Activated CD4-positive, alpha-beta T cell treated with anti-CD3 and anti-CD28 coated beads, Interleukin-2, amount 10 ng/mL, durations not matched to agents 7 days and 5 days (primary cell): Measurements from ENCODE around the gene CHRM4. TPM values are rescaled to one million over a fixed set of nuclear protein-coding genes. Genes with fewer than 3 reads are reported as not detected.

Experiments
- CTCF ChIA-PET: fragments of 350-600 bp; sonication (Branson Sonifier 250); formaldehyde crosslinking; loops from one replicate; lab custom pipeline; 2021; ENCODE audit warnings: antibody characterized with exemption; lab: Charles Lee
- POLR2A ChIA-PET: fragments of 350-600 bp; sonication (Branson Sonifier 250); formaldehyde crosslinking; loops from one replicate; lab custom pipeline; 2021; ENCODE audit warnings: antibody characterized with exemption; lab: Charles Lee
- DNase-seq: peaks from one replicate; pipeline ENCODE4 v3.0.0-alpha.2; 2020
- H3K27ac Mint-ChIP-seq: one replicate; pipeline ENCODE4 v1.8.0; 2021; ENCODE audit warnings: mild to moderate bottlenecking, moderate library complexity, mixed read lengths
- H3K27me3 Mint-ChIP-seq: one replicate; pipeline ENCODE4 v1.8.0; 2021; ENCODE audit warnings: mixed read lengths
- H3K36me3 Mint-ChIP-seq: one replicate; pipeline ENCODE4 v1.8.0; 2021; ENCODE audit warnings: low read depth, mixed read lengths
- H3K4me1 Mint-ChIP-seq: one replicate; pipeline ENCODE4 v1.8.0; 2021; ENCODE audit warnings: mixed read lengths
- H3K4me3 Mint-ChIP-seq: one replicate; pipeline ENCODE4 v1.8.0; 2021; ENCODE audit warnings: mild to moderate bottlenecking, moderate library complexity, mixed read lengths
- H3K9me3 Mint-ChIP-seq: one replicate; pipeline ENCODE4 v1.8.0; 2021; ENCODE audit warnings: mixed read lengths
- total RNA-seq, 2 experiments: library from RNA; stranded (reverse); gene quantifications; one replicate each; pipeline ENCODE4 v1.2.3, GENCODE V29; 2021

CHRM4 gene
- under 1 TPM; 0.12 to 0.31 TPM for total RNA-seq

DNA sequence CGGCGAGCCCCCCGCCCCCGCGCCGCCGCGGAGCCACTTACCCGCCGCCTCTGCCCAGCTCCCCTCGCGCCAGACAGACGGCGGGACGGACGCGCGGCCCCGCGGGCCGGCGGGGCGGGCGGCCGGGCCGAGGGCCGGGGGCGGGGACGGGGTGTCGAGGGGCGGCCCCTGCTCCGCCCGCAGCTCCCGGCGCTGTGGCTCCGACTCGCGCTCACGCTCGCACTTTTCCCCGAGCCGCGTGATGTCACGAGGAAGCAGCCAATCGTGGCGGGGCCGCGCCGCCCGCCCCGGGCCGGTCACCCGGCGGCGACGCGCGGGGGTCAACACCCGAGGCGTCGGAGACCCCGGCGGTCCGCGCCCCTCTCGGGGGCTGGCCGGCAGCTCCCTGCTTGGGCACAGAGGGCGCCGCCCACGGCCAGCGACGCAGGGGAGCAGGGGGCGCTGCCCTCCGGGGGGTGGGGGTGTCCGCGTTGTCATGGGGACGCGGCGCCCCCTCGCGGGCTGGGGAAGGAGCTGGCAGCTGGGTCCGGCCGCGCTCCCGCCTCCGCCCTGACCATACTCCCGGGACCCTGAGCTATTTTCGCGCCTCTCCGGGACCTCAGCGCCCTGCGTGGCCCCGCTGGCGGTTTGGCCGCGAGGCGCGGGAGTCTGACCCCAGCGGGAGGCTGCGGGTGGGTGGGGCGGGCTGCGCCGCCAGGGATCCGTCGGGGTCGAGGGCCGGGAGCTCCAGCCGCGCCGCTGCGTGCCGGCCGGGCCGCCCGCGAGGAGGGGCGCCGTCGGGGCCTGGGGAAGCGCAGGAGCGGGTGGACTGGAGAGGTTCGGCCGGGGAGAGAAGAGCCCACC is at the start of gene CHRM4:
Gene CHRM4 (minus strand): TSS at position 199 of the 843 bp plus-strand sequence. CDS start 5,219 bp downstream, outside the sequence.
- H3K4me3 Mint-ChIP-seq: peak within 1 kb of the TSS; percentile 59
- H3K36me3 Mint-ChIP-seq: peaks cover 4% of the 10 kb centered on the region
- H3K4me1 Mint-ChIP-seq: peaks cover 25% of the 10 kb centered on the region
- H3K27me3 Mint-ChIP-seq: peaks cover 53% of the 10 kb centered on the region
- CTCF ChIA-PET: interaction anchor here (0.7 to 2.0 kb wide), 12 partner anchors 8 to 194 kb away, joined by 3 to 10 read pairs (median 4); no protein-coding TSS in a partner anchor
- H3K27ac Mint-ChIP-seq: no peak within 1 kb of the TSS
- no peak for DNase-seq
- POLR2A ChIA-PET: interaction anchor here (0.5 kb wide), 1 partner anchor 250 kb away, joined by 6 read pairs; no protein-coding TSS in a partner anchor
- H3K9me3 Mint-ChIP-seq: no peaks in the 10 kb centered on the region

DNA sequence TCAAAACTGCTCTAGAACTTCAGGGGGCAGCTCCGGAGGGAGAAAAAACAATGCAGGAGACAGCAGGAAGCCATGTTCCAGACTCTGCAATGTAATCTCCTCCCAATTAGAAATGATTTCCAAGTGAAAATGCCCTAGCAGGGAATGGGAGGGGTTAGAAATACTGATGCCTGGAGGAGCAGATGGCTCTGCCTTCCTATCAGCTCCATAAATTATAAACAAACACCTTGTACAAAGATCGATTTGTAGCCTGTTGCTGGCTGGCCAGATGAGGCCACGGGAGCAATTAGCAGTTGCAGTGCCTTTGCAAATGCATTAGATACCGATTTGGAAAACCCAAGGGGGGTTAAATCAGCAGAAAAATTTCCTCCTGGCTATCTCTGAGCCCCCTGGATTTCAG is 46.6 kb upstream of the CHRM4 start:
- Mint-ChIP-seq H3K36me3 (peaks cover 24% of the 10 kb centered on the region), H3K27ac (no peak overlapping the region), H3K9me3 (no peaks in the 10 kb centered on the region), H3K4me1 (no peaks in the 10 kb centered on the region), H3K27me3 (no peaks in the 10 kb centered on the region), H3K4me3 (no peak overlapping the region)
- ChIA-PET CTCF (interaction anchor here (0.9 kb wide), 1 partner anchor 14 kb away, joined by 3 read pairs; no protein-coding TSS in a partner anchor), POLR2A (no interaction called here)
- DNase-seq: no peak

DNA sequence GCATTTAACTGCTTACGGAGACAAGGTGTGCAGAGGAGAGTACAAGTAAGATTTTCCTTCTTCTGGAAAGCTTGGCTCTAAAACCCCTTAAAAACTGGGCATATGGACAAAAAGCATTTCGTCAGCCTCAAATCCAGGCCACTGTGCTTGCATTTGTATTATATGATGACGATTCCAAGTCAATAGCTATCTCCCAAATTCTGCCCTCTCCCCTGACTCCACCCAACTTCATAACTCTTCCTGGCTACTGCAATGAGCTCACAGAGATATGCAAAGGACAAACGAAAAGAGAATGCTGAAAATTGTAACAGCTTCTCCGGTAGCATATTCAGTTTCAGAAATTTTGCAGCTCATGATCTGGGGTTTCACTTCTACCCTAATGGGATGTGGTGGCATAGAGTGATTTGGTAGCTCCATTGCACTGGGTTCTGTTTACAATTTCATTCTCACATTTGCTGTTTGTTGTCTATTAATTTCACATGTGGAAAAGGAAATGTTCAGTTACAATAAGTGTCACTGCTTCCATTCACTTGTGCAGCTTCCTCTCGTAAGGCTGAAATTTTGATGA is 45.6 kb upstream of the CHRM4 start:
- Mint-ChIP-seq H3K27ac (no peak overlapping the region), H3K27me3 (no peaks in the 10 kb centered on the region), H3K4me3 (no peak overlapping the region), H3K4me1 (no peaks in the 10 kb centered on the region), H3K9me3 (no peaks in the 10 kb centered on the region), H3K36me3 (peaks cover 16% of the 10 kb centered on the region)
- ChIA-PET CTCF (interaction anchor here (0.9 kb wide), 1 partner anchor 14 kb away, joined by 4 read pairs; no protein-coding TSS in a partner anchor), POLR2A (no interaction called here)
- DNase-seq: no peak

DNA sequence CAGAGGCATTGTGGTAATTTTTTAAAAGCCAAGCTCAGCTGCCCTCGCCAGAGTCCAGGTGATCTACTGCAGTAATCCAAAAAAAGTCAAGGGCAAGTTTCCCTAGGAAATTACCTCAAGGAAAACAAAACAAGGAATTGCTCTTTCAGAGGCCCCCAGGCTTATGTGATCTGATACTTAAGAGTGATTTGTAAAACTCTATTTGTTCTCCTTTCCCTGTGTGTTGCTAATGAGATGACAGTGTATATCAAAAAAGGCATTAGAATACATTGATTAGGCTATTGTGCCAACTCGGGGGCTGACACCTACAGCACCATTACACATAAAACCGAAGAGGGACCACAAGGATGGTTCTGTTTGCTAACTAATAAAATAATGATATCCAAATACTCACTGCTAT is 44.5 kb upstream of the CHRM4 start:
- Mint-ChIP-seq H3K36me3 (peaks cover 15% of the 10 kb centered on the region), H3K9me3 (no peaks in the 10 kb centered on the region), H3K4me1 (no peaks in the 10 kb centered on the region), H3K4me3 (no peak overlapping the region), H3K27me3 (no peaks in the 10 kb centered on the region), H3K27ac (no peak overlapping the region)
- ChIA-PET POLR2A (no interaction called here), CTCF (interaction anchor here (2.4 kb wide), 1 partner anchor 54 kb away, joined by 6 read pairs; no protein-coding TSS in a partner anchor)
- no peak for DNase-seq

DNA sequence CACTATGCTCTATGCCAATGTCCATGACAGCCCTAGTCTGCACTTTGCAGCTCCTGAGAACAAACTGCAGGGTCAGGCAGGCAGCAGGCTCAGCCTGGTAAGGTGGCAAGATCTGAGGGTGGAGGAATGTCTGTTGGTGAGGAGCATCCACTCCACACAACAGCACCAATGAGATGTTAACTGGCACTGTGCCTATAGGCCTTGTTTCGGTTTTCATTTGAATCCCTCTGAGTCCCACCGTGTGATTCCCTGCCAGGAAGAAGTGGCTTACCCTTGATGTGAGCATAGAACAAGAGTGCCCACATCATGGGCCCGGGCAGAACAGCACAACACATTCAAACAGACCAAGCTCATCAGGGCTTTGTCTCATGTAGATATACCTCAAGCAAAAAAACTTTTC is 44.1 kb upstream of the CHRM4 start:
- ChIA-PET CTCF (interaction anchor here (2.4 kb wide), 1 partner anchor 55 kb away, joined by 6 read pairs; no protein-coding TSS in a partner anchor), POLR2A (no interaction called here)

DNA sequence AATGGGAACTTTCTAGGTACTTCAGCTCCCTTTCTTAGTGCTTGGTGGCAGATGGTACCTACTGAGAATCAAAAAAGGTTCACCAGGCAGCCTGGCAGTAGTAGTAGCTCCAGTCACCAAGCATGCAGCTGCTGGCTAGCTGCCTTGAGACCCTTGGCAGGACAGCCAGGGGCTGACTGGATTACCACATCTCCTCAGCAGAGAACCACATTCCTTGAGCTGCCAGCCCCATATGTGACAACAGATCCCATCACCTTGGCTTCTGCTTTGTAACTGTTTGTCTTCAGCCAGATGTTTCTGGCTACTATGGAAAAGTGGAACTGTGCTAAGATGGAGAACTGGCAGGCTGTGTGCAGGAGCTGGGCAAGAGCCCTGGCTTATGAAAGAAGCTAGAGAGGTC is 39.6 kb upstream of the CHRM4 start:
- CTCF ChIA-PET: interaction anchor here (0.5 to 1.3 kb wide), 5 partner anchors 12 to 117 kb away, joined by 3 to 5 read pairs (median 3); no protein-coding TSS in a partner anchor
- DNase-seq: no peak
- no peaks in the 10 kb centered on the region for H3K27me3 Mint-ChIP-seq
- H3K4me3 Mint-ChIP-seq: no peak overlapping the region
- H3K36me3 Mint-ChIP-seq: peaks cover 26% of the 10 kb centered on the region
- no peak overlapping the region for H3K27ac Mint-ChIP-seq
- H3K9me3 Mint-ChIP-seq: no peaks in the 10 kb centered on the region
- POLR2A ChIA-PET: no interaction called here
- peaks cover 1% of the 10 kb centered on the region for H3K4me1 Mint-ChIP-seq

More for the DNA sequence above, 44.1 kb upstream of the CHRM4 start:
- no peak for DNase-seq
- no peaks in the 10 kb centered on the region for H3K27me3 Mint-ChIP-seq
- peaks cover 16% of the 10 kb centered on the region for H3K36me3 Mint-ChIP-seq
- H3K9me3 Mint-ChIP-seq: no peaks in the 10 kb centered on the region
- H3K4me3 Mint-ChIP-seq: no peak overlapping the region
- H3K4me1 Mint-ChIP-seq: no peaks in the 10 kb centered on the region
- H3K27ac Mint-ChIP-seq: peak overlapping the region; percentile 31

DNA sequence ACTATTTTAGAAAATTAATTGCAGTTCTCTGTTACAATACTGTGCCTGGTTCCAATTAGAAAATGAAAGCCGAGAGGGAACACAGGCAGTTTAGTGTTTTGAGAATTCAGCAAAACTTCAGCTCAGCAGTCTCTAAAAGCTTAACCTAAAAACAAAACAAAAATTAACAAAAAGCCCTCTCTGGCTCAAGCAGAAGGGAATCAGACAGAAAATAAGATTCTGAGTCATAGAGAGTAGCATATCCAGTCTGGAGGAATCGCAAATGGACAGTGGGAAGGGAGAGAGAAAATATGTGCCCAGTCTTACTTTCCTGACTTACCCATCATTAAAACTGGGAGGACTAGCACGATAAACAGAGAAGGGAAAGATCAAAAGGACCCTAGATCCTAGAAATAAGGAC is 38.1 kb upstream of the CHRM4 start:
- Mint-ChIP-seq H3K27me3 (no peaks in the 10 kb centered on the region), H3K36me3 (peaks cover 23% of the 10 kb centered on the region), H3K4me1 (peaks cover 1% of the 10 kb centered on the region), H3K27ac (no peak overlapping the region), H3K4me3 (no peak overlapping the region), H3K9me3 (no peaks in the 10 kb centered on the region)
- POLR2A ChIA-PET: no interaction called here
- CTCF ChIA-PET: interaction anchor here (0.9 kb wide), 1 partner anchor 19 kb away, joined by 3 read pairs; no protein-coding TSS in a partner anchor
- no peak for DNase-seq

DNA sequence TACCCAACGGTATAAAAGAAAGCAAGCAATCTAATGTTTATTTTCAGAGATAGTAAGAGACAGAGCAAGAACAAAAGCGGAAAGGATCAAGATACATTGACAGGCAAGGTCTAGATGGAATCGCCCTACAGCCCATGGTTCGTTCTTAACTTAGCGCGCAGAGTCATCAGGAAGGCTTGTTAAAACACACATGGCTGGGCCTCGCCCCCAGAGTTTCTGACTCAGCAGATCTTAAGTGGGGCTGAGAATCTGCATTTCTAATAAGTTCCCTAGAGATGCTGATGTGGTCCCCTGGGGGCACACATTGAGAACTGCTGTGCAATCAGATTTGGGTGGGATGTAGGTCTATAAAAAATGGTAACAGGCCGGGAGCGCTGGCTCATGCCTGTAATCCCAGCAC is 35.8 kb upstream of the CHRM4 start:
- no peak overlapping the region for H3K27ac Mint-ChIP-seq
- H3K4me1 Mint-ChIP-seq: peaks cover 1% of the 10 kb centered on the region
- CTCF ChIA-PET: no interaction called here
- POLR2A ChIA-PET: interaction anchor here (0.6 kb wide), 1 partner anchor 1190 kb away, joined by 3 read pairs; no protein-coding TSS in a partner anchor
- no peak overlapping the region for H3K4me3 Mint-ChIP-seq
- H3K9me3 Mint-ChIP-seq: no peaks in the 10 kb centered on the region
- no peaks in the 10 kb centered on the region for H3K27me3 Mint-ChIP-seq
- H3K36me3 Mint-ChIP-seq: peaks cover 20% of the 10 kb centered on the region
- no peak for DNase-seq

DNA sequence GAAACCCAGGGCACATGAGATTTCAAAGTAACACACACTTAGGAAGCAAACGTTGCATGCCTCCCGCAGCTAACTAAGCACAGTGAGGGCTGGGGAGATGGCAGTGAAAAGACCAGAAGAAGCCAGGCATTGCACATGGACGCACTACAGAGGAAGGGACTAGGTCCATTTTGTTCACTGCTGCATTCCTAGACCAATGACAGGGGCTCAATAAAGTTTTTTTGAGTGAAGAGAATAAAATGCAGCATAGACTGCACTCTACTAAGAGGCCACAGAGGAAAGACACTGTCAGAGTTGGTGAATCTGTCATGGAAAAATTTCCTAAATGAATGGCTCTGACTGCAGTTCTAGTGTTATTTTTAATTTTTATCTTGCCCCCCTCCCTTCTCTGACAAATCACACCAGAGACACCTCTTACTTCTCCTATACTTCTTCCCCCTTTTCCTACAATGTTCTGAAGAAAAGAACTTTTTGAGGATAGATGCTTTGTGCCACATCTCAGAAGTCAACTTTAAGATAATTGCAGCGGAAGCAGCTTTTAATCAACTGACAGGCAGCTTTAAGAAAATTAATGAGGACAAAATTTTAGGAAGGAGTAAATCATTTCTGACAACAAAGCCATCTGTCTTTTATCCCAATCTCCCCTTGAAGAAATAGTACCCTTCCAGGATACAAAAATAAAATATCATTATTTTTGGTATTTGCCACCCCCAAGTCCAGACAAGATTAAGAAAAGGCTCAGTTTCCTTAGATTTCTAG is 34.8 kb upstream of the CHRM4 start:
- H3K9me3 Mint-ChIP-seq: no peaks in the 10 kb centered on the region
- peaks cover 18% of the 10 kb centered on the region for H3K36me3 Mint-ChIP-seq
- H3K27me3 Mint-ChIP-seq: no peaks in the 10 kb centered on the region
- no peak overlapping the region for H3K4me3 Mint-ChIP-seq
- DNase-seq: no peak
- no peak overlapping the region for H3K27ac Mint-ChIP-seq
- CTCF ChIA-PET: no interaction called here
- H3K4me1 Mint-ChIP-seq: peaks cover 1% of the 10 kb centered on the region
- POLR2A ChIA-PET: no interaction called here

DNA sequence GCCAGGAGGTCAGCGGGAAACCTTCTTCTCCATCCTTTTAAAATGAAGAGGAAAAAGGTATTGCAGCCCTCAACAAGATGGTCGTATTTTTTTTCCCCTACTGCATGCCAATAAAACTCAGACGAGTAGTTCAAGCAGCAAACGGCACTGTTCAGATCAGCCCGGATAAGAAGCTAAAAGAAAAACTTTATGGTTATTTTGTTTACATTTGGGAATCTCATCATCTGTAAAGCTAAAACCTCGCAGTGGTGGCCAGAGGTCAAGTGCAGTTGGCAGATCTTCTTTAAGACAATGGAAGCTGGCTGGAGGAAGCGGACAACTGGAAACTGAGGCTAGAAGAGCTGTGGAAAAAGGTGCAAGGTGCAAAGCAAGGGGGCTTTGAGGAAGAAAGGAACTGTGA is 31.0 kb upstream of the CHRM4 start:
- DNase-seq: no peak
- Mint-ChIP-seq H3K4me1 (no peaks in the 10 kb centered on the region), H3K9me3 (no peaks in the 10 kb centered on the region), H3K4me3 (no peak overlapping the region), H3K27me3 (no peaks in the 10 kb centered on the region), H3K27ac (no peak overlapping the region), H3K36me3 (peaks cover 17% of the 10 kb centered on the region)
- CTCF ChIA-PET: no interaction called here
- POLR2A ChIA-PET: no interaction called here

DNA sequence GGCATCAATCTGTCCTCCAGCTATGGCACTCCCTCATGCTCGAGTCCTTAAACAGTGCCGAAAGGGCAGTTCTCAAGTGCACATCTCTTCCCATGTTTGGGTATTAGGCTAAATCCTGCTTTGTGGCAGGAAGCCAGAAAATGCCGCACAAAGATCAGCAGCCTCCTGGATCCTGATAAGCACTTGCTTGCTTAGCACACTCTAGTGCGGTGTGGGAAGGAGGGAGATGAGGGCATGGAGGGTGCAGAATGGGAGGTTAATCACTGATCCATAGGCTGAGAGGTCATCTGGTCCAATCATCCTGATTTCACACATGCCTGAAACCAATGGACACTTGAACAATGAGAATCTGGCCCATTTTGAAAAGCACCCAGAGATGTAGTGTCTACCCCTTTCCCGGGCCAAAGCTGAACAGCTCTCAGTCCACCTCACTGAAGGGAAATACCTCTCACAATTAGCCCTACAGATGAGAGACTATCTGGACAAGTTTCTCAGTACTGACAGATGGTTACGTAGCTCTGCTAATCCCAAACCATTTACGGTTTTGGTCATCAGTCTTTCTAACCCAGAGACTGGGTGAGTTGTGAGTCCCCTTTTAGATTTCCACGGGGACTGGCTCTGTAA is 29.8 kb upstream of the CHRM4 start:
- POLR2A ChIA-PET: no interaction called here
- no peak overlapping the region for H3K4me3 Mint-ChIP-seq
- H3K36me3 Mint-ChIP-seq: peaks cover 19% of the 10 kb centered on the region
- no peaks in the 10 kb centered on the region for H3K27me3 Mint-ChIP-seq
- CTCF ChIA-PET: no interaction called here
- no peaks in the 10 kb centered on the region for H3K9me3 Mint-ChIP-seq
- H3K27ac Mint-ChIP-seq: no peak overlapping the region
- H3K4me1 Mint-ChIP-seq: no peaks in the 10 kb centered on the region
- DNase-seq: no peak

DNA sequence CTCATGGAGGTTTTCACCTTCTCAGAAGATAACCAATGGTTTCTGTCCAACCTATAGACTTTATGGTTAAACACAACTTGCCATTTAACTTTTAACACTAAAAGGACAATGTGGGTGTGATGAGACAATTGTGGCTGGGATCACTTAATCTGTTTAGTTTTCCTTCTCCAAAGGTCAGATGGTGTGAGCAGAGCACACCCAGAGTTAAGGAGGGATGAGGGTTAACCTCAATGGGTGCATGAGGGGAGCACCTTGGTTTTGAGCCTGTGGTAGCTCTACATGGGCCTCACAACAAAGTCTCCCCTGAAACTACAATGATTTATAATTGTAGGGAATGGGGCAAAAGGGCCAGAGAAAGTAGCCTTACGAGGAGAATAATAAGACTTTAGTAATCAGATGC is 28.9 kb upstream of the CHRM4 start:
- Mint-ChIP-seq H3K36me3 (peaks cover 24% of the 10 kb centered on the region), H3K27ac (no peak overlapping the region), H3K9me3 (no peaks in the 10 kb centered on the region), H3K4me3 (no peak overlapping the region), H3K27me3 (no peaks in the 10 kb centered on the region), H3K4me1 (no peaks in the 10 kb centered on the region)
- no peak for DNase-seq
- CTCF ChIA-PET: interaction anchor here (0.9 to 1.6 kb wide), 2 partner anchors 9 to 13 kb away, joined by 3 read pairs; no protein-coding TSS in a partner anchor
- POLR2A ChIA-PET: no interaction called here
